WTC11 (cell line): ENCODE measurements around the gene PDCD5.

ENCODE experiments used
- CTCF ChIP-seq: fragments of 200-600 bp; IDR thresholded peaks from 2 replicates; pipeline ENCODE4 v1.8.0; 2022; ENCODE audit warnings: antibody characterized with exemption
- ELF4 ChIP-seq: sonication (generic); formaldehyde crosslinking; IDR thresholded peaks from 2 replicates; pipeline ENCODE4 v1.8.1; 2022; ENCODE audit warnings: low read depth, mild to moderate bottlenecking, moderate library complexity, missing genetic modification reagents
- FOXJ3 ChIP-seq: sonication (generic); formaldehyde crosslinking; IDR thresholded peaks from 2 replicates; pipeline ENCODE4 v1.9.0; 2021; ENCODE audit warnings: missing genetic modification reagents, mild to moderate bottlenecking, borderline replicate concordance
- GABPB1 ChIP-seq: sonication (generic); formaldehyde crosslinking; IDR thresholded peaks from 2 replicates; pipeline ENCODE4 v1.8.1; 2023; ENCODE audit warnings: mild to moderate bottlenecking, missing genetic modification reagents
- NFATC4 ChIP-seq: fragments of 250-450 bp; sonication (Bioruptor Pico); IDR thresholded peaks from 2 replicates; pipeline ENCODE4 v1.9.0; 2021; ENCODE audit warnings: mild to moderate bottlenecking
- PRDM15 ChIP-seq: sonication (generic); formaldehyde crosslinking; IDR thresholded peaks from 2 replicates; pipeline ENCODE4 v1.8.0; 2022; ENCODE audit warnings: missing genetic modification reagents
- SMAD4 ChIP-seq: sonication (generic); formaldehyde crosslinking; IDR thresholded peaks from 2 replicates; pipeline ENCODE4 v1.8.0; 2022; ENCODE audit warnings: mild to moderate bottlenecking, missing genetic modification reagents
- ZNF671 ChIP-seq: fragments of 250-450 bp; sonication (Bioruptor Pico); IDR thresholded peaks from 2 replicates; pipeline ENCODE4 v1.8.0; 2021; ENCODE audit warnings: mild to moderate bottlenecking

GRCh38 chr19:32537580-32537979 is 43.4 kb upstream of the PDCD5 start:
- TF ChIP-seq GABPB1 (CRISPR knock-in tag) (no peak), SMAD4 (no peak), CTCF (no peak), NFATC4 (CRISPR knock-in tag) (no peak), ELF4 (no peak), PRDM15 (CRISPR knock-in tag) (no peak), FOXJ3 (no peak), ZNF671 (CRISPR knock-in tag) (no peak)
